Measurements from ENCODE around the gene EDA2R.

The EDA2R gene

GRCh38 chrX:66638591-66639500 is at the start of gene EDA2R:
EDA2R (minus strand) TSS chrX:66639078; CDS start chrX:66616020, 23,058 bp downstream.
- Histone ChIP-seq H3K79me2 (ENCODE audit: insufficient read depth, low read length) (no peaks in the 10 kb centered on the region), H3K36me3 (ENCODE audit: insufficient read depth, low read length) (no peaks in the 10 kb centered on the region), H3K27me3 (ENCODE audit: insufficient read depth, low read length, poor library complexity, severe bottlenecking) (no peaks in the 10 kb centered on the region), H3K9me3 (ENCODE audit: insufficient read depth, low read depth, low read length) (no peaks in the 10 kb centered on the region), H3K4me1 (ENCODE audit: insufficient read depth, low read length, poor library complexity, severe bottlenecking) (no peaks in the 10 kb centered on the region), H3K4me2 (ENCODE audit: low read depth, low read length, poor library complexity, severe bottlenecking) (no peak within 1 kb of the TSS), H3K9ac (ENCODE audit: low read depth, low read length, poor library complexity, severe bottlenecking) (no peak within 1 kb of the TSS), H3K9me2 (replicated peaks; ENCODE audit: low read depth, low read length) (no peaks in the 10 kb centered on the region), H4K20me1 (ENCODE audit: insufficient read depth, low read length, poor library complexity, severe bottlenecking) (no peaks in the 10 kb centered on the region), H2AFZ (ENCODE audit: low read length) (no peak within 1 kb of the TSS), H3F3A (ENCODE audit: low read depth) (no peaks in the 10 kb centered on the region), H3K4me3 (ENCODE audit: low read length, poor library complexity, severe bottlenecking) (no peak within 1 kb of the TSS)
- no peak for TF ChIP-seq EZH2phosphoT487 (IDR thresholded peaks at IDR 0.05; ENCODE audit: borderline replicate concordance)
- no peak for TF ChIP-seq CTCF (conservative IDR thresholded peaks at IDR 0.05; ENCODE audit: low read length)

GRCh38 chrX:66684196-66684595 is 45.3 kb upstream of the EDA2R start:
- no peaks in the 10 kb centered on the region for H3K9me3 ChIP-seq (ENCODE audit: insufficient read depth, low read depth, low read length)
- H2AFZ ChIP-seq (ENCODE audit: low read length): no peak overlapping the region
- no peaks in the 10 kb centered on the region for H3F3A ChIP-seq (ENCODE audit: low read depth)
- H4K20me1 ChIP-seq (ENCODE audit: insufficient read depth, low read length, poor library complexity, severe bottlenecking): no peaks in the 10 kb centered on the region
- no peak overlapping the region for H3K4me3 ChIP-seq (ENCODE audit: low read length, poor library complexity, severe bottlenecking)
- no peaks in the 10 kb centered on the region for H3K9me2 ChIP-seq (replicated peaks; ENCODE audit: low read depth, low read length)
- H3K4me1 ChIP-seq (ENCODE audit: insufficient read depth, low read length, poor library complexity, severe bottlenecking): no peaks in the 10 kb centered on the region
- no peaks in the 10 kb centered on the region for H3K79me2 ChIP-seq (ENCODE audit: insufficient read depth, low read length)
- TF ChIP-seq CTCF (conservative IDR thresholded peaks at IDR 0.05; ENCODE audit: low read length): no peak
- no peak for TF ChIP-seq EZH2phosphoT487 (IDR thresholded peaks at IDR 0.05; ENCODE audit: borderline replicate concordance)
- H3K9ac ChIP-seq (ENCODE audit: low read depth, low read length, poor library complexity, severe bottlenecking): no peak overlapping the region
- no peaks in the 10 kb centered on the region for H3K27me3 ChIP-seq (ENCODE audit: insufficient read depth, low read length, poor library complexity, severe bottlenecking)
- no peaks in the 10 kb centered on the region for H3K36me3 ChIP-seq (ENCODE audit: insufficient read depth, low read length)
- H3K4me2 ChIP-seq (ENCODE audit: low read depth, low read length, poor library complexity, severe bottlenecking): no peak overlapping the region

GRCh38 chrX:66680451-66680850 is 41.6 kb upstream of the EDA2R start:
- Histone ChIP-seq H3K9me3 (ENCODE audit: insufficient read depth, low read depth, low read length) (no peaks in the 10 kb centered on the region), H4K20me1 (ENCODE audit: insufficient read depth, low read length, poor library complexity, severe bottlenecking) (no peaks in the 10 kb centered on the region), H3K36me3 (ENCODE audit: insufficient read depth, low read length) (no peaks in the 10 kb centered on the region), H3K79me2 (ENCODE audit: insufficient read depth, low read length) (no peaks in the 10 kb centered on the region), H3K4me3 (ENCODE audit: low read length, poor library complexity, severe bottlenecking) (no peak overlapping the region), H3K27me3 (ENCODE audit: insufficient read depth, low read length, poor library complexity, severe bottlenecking) (no peaks in the 10 kb centered on the region), H3F3A (ENCODE audit: low read depth) (no peaks in the 10 kb centered on the region), H3K9ac (ENCODE audit: low read depth, low read length, poor library complexity, severe bottlenecking) (no peak overlapping the region), H2AFZ (ENCODE audit: low read length) (no peak overlapping the region), H3K4me1 (ENCODE audit: insufficient read depth, low read length, poor library complexity, severe bottlenecking) (no peaks in the 10 kb centered on the region), H3K9me2 (replicated peaks; ENCODE audit: low read depth, low read length) (no peaks in the 10 kb centered on the region), H3K4me2 (ENCODE audit: low read depth, low read length, poor library complexity, severe bottlenecking) (no peak overlapping the region)
- TF ChIP-seq EZH2phosphoT487 (IDR thresholded peaks at IDR 0.05; ENCODE audit: borderline replicate concordance) (no peak), CTCF (conservative IDR thresholded peaks at IDR 0.05; ENCODE audit: low read length) (no peak)
